Upper lobe of right lung (tissue), 1 donor: Measurements from ENCODE around the gene CNTNAP2. TPM values are rescaled to one million over a fixed set of nuclear protein-coding genes. Genes with fewer than 3 reads are reported as not detected.

ENCODE experiments used
- ATAC-seq: fragments of 200-7000 bp; cut with Tn5 transposase; one replicate; pipeline ENCODE4 v1.9.1; 2020; ENCODE audit warnings: mild to moderate bottlenecking, moderate library complexity
- DNase-seq: peaks from one replicate; pipeline ENCODE4 v3.0.0-alpha.2; 2020
- H3K27ac ChIP-seq: fragments of 200-600 bp; one replicate; pipeline ENCODE4 v1.8.0; 2022
- H3K27me3 ChIP-seq: fragments of 200-600 bp; one replicate; pipeline ENCODE4 v1.8.0; 2022; ENCODE audit warnings: mild to moderate bottlenecking
- H3K36me3 ChIP-seq: fragments of 200-600 bp; one replicate; pipeline ENCODE4 v1.8.0; 2022
- H3K4me1 ChIP-seq: fragments of 200-600 bp; one replicate; pipeline ENCODE4 v1.8.0; 2022
- H3K4me3 ChIP-seq: fragments of 200-600 bp; one replicate; pipeline ENCODE4 v1.8.0; 2022; ENCODE audit warnings: mild to moderate bottlenecking
- H3K9me3 ChIP-seq: fragments of 200-600 bp; one replicate; pipeline ENCODE4 v1.8.0; 2022
- intact Hi-C: fragments of 100-400 bp; cut with DNase I; formaldehyde crosslinking; loops from one replicate; pipeline ENCODE4 v1.11.0; 2022
- total RNA-seq: library from RNA; stranded (reverse); fragmentation: NEBNext Ultra II Directional; extraction: Animal tissue kit (Norgen Biotek cat#: 25700); gene quantifications from one replicate; pipeline ENCODE4 v1.2.1, GENCODE V29; 2021
- TF ChIP-seq, protein P1 (sequence below): fragments of 200-600 bp; IDR thresholded peaks from one replicate; pipeline ENCODE4 v1.8.0; 2022; ENCODE audit warnings: antibody characterized with exemption
- donor health status: DM: no; HTN: yes; CAD: no; lungs with severe emphysema.

The CNTNAP2 gene
- total RNA-seq, 1 donor from 2014 or later, result 0.41 TPM

DNA sequence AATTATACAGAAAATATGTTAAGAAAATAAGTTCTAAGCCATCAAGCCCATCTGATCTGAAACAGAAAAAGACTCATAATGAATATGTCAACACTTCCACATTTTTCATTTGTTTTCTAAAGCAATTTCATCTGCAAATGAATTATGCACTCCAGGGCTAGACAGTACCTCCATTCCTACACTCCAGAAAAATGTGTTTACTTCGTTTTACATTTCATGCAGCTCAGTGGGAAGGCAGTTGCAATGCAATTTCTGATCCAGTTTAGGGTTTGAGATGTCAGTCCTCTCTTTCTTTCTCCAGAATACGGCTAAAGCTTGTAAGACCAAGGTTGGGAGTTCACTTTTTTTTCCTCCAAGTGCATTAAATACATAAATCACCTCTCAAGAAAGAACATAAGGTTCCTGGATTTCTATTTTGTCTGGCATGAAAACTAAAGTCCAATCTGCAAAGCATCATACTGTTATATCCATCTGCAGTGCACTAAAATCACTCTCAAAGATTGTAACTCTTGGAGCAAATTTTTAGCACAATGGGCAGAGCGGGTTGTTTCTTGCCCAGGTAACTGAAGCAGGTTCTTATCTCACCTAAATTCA, 2125.2 kb downstream of the CNTNAP2 start:
- no peak overlapping the region for H3K27ac ChIP-seq
- TF ChIP-seq, protein P1, sequence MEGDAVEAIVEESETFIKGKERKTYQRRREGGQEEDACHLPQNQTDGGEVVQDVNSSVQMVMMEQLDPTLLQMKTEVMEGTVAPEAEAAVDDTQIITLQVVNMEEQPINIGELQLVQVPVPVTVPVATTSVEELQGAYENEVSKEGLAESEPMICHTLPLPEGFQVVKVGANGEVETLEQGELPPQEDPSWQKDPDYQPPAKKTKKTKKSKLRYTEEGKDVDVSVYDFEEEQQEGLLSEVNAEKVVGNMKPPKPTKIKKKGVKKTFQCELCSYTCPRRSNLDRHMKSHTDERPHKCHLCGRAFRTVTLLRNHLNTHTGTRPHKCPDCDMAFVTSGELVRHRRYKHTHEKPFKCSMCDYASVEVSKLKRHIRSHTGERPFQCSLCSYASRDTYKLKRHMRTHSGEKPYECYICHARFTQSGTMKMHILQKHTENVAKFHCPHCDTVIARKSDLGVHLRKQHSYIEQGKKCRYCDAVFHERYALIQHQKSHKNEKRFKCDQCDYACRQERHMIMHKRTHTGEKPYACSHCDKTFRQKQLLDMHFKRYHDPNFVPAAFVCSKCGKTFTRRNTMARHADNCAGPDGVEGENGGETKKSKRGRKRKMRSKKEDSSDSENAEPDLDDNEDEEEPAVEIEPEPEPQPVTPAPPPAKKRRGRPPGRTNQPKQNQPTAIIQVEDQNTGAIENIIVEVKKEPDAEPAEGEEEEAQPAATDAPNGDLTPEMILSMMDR, result no peak
- ATAC-seq (no peak), DNase-seq (no peak)
- H3K27me3 ChIP-seq, result no peaks in the 10 kb centered on the region
- no peaks in the 10 kb centered on the region for H3K9me3 ChIP-seq
- no peak overlapping the region for H3K4me3 ChIP-seq
- no peaks in the 10 kb centered on the region for H3K36me3 ChIP-seq
- intact Hi-C loops, result no loop called here
- no peaks in the 10 kb centered on the region for H3K4me1 ChIP-seq

DNA sequence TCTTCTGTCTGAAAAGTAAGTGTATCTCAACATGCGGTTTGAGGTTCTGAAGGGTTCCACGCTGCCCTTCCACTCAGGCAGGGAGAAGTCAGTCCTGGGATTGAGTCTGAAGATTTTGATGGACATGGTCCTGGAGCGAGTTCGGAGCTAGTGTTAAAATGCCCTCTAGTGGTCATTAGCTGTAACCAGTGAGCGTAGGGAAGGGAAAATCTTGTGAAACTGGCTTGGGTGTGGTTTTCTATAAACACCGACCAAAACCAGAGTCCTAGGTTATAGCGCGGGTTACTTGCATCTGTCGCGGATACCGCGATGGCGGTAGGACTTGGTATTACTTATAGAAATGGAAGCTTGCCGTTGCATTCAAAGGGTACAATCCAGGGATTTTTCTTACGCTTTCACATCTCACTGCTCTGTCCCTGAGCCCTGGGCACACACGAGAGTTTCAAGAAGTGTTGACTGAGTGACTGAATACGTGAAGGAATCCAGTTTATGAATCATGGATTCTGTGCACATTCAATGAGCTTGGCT, 2125.8 kb downstream of the CNTNAP2 start:
- no peak for DNase-seq
- Histone ChIP-seq H3K9me3 (no peaks in the 10 kb centered on the region), H3K4me3 (no peak overlapping the region)

DNA sequence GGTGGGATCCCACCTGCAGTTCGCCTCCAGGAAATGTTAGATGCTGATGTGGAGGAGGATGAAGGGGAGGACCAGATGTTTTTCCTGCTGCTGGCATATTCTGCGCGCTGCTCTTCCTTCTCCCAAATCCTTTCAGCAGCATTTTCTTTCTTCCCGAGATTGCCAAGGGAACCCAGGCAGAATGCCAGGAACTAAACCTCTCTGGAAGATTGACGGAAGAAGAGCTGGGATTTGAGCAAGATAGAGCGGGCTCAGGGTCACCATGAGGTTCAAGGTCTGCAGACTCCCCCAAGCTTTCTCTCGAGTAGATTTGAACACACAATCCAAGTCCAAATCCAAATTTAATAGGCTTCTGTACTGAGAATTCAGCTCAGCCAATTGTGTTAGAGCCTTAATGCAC, 2128.8 kb downstream of the CNTNAP2 start:
- H3K4me3 ChIP-seq, result no peak overlapping the region
- H3K4me1 ChIP-seq, result no peaks in the 10 kb centered on the region
- DNase-seq, result no peak
- no peaks in the 10 kb centered on the region for H3K27me3 ChIP-seq
- intact Hi-C loops, result no loop called here
- TF ChIP-seq, protein P1, result no peak
- no peak for ATAC-seq
- no peaks in the 10 kb centered on the region for H3K36me3 ChIP-seq
- no peak overlapping the region for H3K27ac ChIP-seq
- H3K9me3 ChIP-seq, result no peaks in the 10 kb centered on the region

More for the DNA sequence above, 2125.8 kb downstream of the CNTNAP2 start:
- Histone ChIP-seq H3K27me3 (no peaks in the 10 kb centered on the region), H3K4me1 (no peaks in the 10 kb centered on the region), H3K36me3 (no peaks in the 10 kb centered on the region), H3K27ac (no peak overlapping the region)
- peak; percentile 94 for ATAC-seq
- TF ChIP-seq, protein P1, result peak; percentile 82
- intact Hi-C loops, result no loop called here

DNA sequence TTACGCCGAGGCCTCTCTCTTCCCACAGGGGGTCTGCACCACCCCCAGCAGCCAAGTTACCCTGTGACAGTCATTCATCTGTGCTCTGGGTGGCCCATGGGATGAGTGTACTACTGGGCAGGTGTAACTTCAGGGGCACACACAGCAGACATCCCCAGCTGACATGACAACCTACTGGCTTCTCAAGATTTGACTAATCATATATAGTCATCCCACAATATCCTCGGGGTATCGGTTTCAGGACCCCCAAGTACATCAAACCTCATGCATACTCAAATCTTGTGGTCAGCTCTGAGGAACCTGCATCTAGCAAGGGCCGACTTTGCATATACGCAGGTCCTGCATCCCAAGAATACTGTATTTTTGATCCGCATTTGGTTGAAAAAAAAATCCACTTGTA, 2137.0 kb downstream of the CNTNAP2 start:
- no peak for ATAC-seq
- TF ChIP-seq, protein P1, result no peak
- Histone ChIP-seq H3K27ac (no peak overlapping the region), H3K4me1 (no peaks in the 10 kb centered on the region), H3K27me3 (no peaks in the 10 kb centered on the region), H3K4me3 (no peak overlapping the region), H3K9me3 (no peaks in the 10 kb centered on the region), H3K36me3 (no peaks in the 10 kb centered on the region)
- DNase-seq, result no peak
- intact Hi-C loops, result no loop called here

DNA sequence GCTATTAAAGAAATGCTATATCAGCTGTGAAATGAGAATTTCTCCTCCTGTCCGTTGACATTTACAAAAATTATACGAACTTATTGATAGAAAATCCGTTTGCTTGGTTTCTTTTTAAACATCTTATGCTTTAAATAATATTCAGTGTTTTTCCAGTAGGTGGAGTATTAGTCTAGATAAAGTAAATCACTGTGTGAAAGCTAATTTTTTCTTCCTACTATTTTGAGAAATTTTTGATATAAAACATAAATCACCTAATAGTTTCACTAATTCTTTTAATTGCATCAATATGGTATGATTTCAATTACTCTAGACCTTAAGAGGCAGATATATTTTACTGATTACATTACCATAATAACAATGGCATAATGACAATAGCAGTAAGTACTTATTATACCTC, 2138.7 kb downstream of the CNTNAP2 start:
- Histone ChIP-seq H3K36me3 (no peaks in the 10 kb centered on the region), H3K27ac (no peak overlapping the region), H3K4me1 (no peaks in the 10 kb centered on the region), H3K9me3 (no peaks in the 10 kb centered on the region), H3K4me3 (no peak overlapping the region), H3K27me3 (no peaks in the 10 kb centered on the region)
- ATAC-seq (no peak), DNase-seq (no peak)
- TF ChIP-seq, protein P1, result peak; percentile 24
- intact Hi-C loops, result no loop called here

DNA sequence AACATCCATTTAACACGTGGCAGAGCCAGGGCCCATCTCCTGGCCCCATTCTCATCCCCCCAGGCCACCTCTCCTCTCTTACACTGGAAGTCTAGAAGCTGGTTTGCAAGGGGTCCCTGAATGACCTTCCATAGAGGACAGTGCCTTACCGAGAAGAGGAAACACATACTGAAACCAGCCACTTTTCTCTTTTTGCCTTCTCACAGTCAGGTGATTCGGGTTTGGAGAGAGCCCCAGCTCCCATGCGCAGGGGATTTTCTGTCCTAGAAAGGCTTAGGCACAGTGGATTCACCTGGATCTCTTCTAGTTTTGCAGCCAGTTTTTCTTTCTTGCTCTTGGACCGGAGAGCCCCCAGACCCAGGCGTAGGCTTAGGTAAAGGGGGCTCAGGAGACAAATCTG, 2139.8 kb downstream of the CNTNAP2 start:
- no peaks in the 10 kb centered on the region for H3K27me3 ChIP-seq
- H3K36me3 ChIP-seq, result no peaks in the 10 kb centered on the region
- no peak for ATAC-seq
- no peak for DNase-seq
- intact Hi-C loops, result no loop called here
- TF ChIP-seq, protein P1, result no peak
- H3K27ac ChIP-seq, result no peak overlapping the region
- H3K4me1 ChIP-seq, result no peaks in the 10 kb centered on the region
- no peak overlapping the region for H3K4me3 ChIP-seq
- H3K9me3 ChIP-seq, result no peaks in the 10 kb centered on the region
